CD4-positive, alpha-beta memory T cell (primary cell): ENCODE results near the gene RABGAP1L. TPM values are rescaled to one million over a fixed set of nuclear protein-coding genes. Genes with fewer than 3 reads are reported as not detected.
A peak's percentile ranks its signal among the peaks of the same experiment; 100 is the strongest.
"Not testable (repeated sequence)": the region's sequence is repeated elsewhere in the genome, so short reads cannot be mapped to it uniquely, and the experiment has no call there.

ENCODE experiments used
- CTCF ChIA-PET: fragments of 350-600 bp; sonication (Branson Sonifier 250); formaldehyde crosslinking; loops from one replicate; lab custom pipeline; 2021; ENCODE audit warnings: inconsistent platforms; ENCODE audit not compliant: partially characterized antibody; lab: Charles Lee
- POLR2A ChIA-PET: fragments of 350-600 bp; sonication (Branson Sonifier 250); formaldehyde crosslinking; loops from one replicate; lab custom pipeline; 2021; ENCODE audit not compliant: partially characterized antibody; lab: Charles Lee
- DNase-seq, 5 donors: peaks; one replicate each; pipeline versions ENCODE4 v3.0.0 to v3.0.0-alpha.2; 2020 to 2022; ENCODE audit warnings: mixed read lengths in 1 of 5
- H3K27ac ChIP-seq: one replicate; pipeline ENCODE4 v1.7.0; 2013; ENCODE audit warnings: low read depth, low read length
- H3K27me3 ChIP-seq: 2 replicates; pipeline ENCODE4 v1.7.0; 2013; ENCODE audit warnings: mild to moderate bottlenecking, low read length, moderate library complexity; ENCODE audit not compliant: insufficient read depth
- H3K36me3 ChIP-seq: 2 replicates; pipeline ENCODE4 v1.7.0; 2013; ENCODE audit warnings: mild to moderate bottlenecking, low read length, moderate library complexity; ENCODE audit not compliant: insufficient read depth
- H3K4me1 ChIP-seq: 2 replicates; pipeline ENCODE4 v1.7.0; 2013; ENCODE audit warnings: mild to moderate bottlenecking, low read length, moderate library complexity; ENCODE audit not compliant: insufficient read depth
- H3K4me3 ChIP-seq, 2 donors: one replicate each; pipeline ENCODE4 v1.7.0; 2013; ENCODE audit warnings: low read length in 2 of 2, mild to moderate bottlenecking in 1 of 2
- H3K9me3 ChIP-seq, 2 donors: one replicate each; pipeline ENCODE4 v1.7.0; 2013; ENCODE audit warnings: low read length in 2 of 2, control low read depth in 1 of 2; ENCODE audit not compliant: control insufficient read depth in 1 of 2
- H3K27ac Mint-ChIP-seq, 7 donors: one replicate each; pipeline ENCODE4 v1.8.0; 2020 to 2021; ENCODE audit warnings: mixed read lengths in 7 of 7, mild to moderate bottlenecking in 6 of 7, inconsistent platforms in 3 of 7, moderate library complexity in 3 of 7
- H3K27me3 Mint-ChIP-seq, 2 donors: one replicate each; pipeline ENCODE4 v1.8.0; 2020 to 2021; ENCODE audit warnings: mixed read lengths in 2 of 2
- H3K36me3 Mint-ChIP-seq, 2 donors: one replicate each; pipeline ENCODE4 v1.8.0; 2020 to 2021; ENCODE audit warnings: mixed read lengths in 2 of 2, inconsistent platforms in 1 of 2, mild to moderate bottlenecking in 1 of 2
- H3K4me1 Mint-ChIP-seq, 4 donors: one replicate each; pipeline ENCODE4 v1.8.0; 2020 to 2021; ENCODE audit warnings: mixed read lengths in 4 of 4, mild to moderate bottlenecking in 1 of 4
- H3K4me3 Mint-ChIP-seq, 8 donors: one replicate each; pipeline ENCODE4 v1.8.0; 2020 to 2021; ENCODE audit warnings: mixed read lengths in 8 of 8, mild to moderate bottlenecking in 7 of 8, moderate library complexity in 6 of 8, inconsistent platforms in 3 of 8
- H3K9me3 Mint-ChIP-seq, 8 donors: one replicate each; pipeline ENCODE4 v1.8.0; 2020 to 2021; ENCODE audit warnings: mixed read lengths in 8 of 8, mild to moderate bottlenecking in 5 of 8, inconsistent platforms in 3 of 8, moderate library complexity in 1 of 8
- intact Hi-C: fragments of 100-400 bp; cut with micrococcal nuclease; formaldehyde crosslinking; loops from one replicate; pipeline ENCODE4 v1.15.1; 2023
- polyA plus RNA-seq, 2 donors: library from polyadenylated mRNA; unstranded; fragments of 300-500 nt; fragmentation: Illumina TruSeq; gene quantifications; one replicate each; pipeline ENCODE4 v1.2.3, GENCODE V29; 2021
- total RNA-seq, 2 experiments: library from RNA; stranded (reverse); gene quantifications; one replicate each; pipeline ENCODE4 v1.2.3, GENCODE V29; 2021

Gene RABGAP1L
- total and polyA plus RNA-seq, 4 experiments from 2014 or later, result 75.7 to 114 (median 96.8) TPM

DNA sequence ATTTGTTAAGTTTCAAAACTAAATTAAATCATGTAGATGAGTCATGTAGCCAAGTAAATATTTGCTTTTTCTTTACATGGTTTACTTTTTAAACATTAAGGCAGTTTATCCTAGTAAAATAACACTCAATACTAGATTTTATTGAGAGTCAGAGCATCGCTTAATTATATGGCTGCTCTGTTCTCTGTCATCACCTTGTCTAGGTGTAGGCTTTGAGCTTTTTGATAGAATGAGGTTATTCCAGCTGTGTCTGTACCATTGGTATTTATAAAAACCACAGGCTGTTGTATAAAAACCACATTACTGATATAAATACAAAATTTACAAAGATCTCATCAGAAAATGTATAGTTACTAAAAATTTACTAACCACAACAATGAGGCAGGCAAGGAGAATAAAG is 245.9 kb downstream of the RABGAP1L start:
- POLR2A ChIA-PET, result no interaction called here
- H3K36me3 Mint-ChIP-seq, result peaks cover 16 to 50% of the 10 kb centered on the region in 2 donors
- CTCF ChIA-PET, result no interaction called here

DNA sequence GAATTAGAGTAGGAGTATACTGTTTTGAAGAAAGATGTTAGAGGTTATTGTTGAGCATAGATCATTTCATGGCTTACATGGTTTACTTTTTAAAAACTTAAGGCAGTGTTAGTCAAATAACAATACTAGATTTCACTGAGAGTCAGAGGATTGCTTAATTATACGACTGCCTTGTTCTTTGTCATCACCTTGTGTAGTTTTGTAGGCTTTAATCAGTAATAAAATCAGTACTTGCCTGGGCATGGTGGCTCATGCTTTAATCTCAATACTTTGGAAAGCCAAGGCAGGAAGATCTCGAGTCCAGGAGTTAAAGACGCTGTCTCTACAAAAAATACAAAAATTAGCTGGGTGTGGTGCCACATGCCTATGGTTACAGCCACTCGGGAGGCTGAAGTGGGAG is 247.1 kb downstream of the RABGAP1L start:
- H3K36me3 ChIP-seq, result no peaks in the 10 kb centered on the region
- ChIA-PET CTCF (no interaction called here), POLR2A (no interaction called here)
- no peaks in the 10 kb centered on the region for H3K9me3 ChIP-seq
- DNase-seq, result no peak
- Mint-ChIP-seq H3K36me3 (peaks cover 7 to 41% of the 10 kb centered on the region in 2 donors), H3K27me3 (no peaks in the 10 kb centered on the region), H3K9me3 (peaks cover 0 to 5% (median 2%) of the 10 kb centered on the region in 8 donors), H3K4me3 (no peak overlapping the region), H3K4me1 (peaks cover 9 to 22% (median 15%) of the 10 kb centered on the region in 4 donors), H3K27ac (no peak overlapping the region)
- no peak overlapping the region for H3K4me3 ChIP-seq
- intact Hi-C loops, result no loop called here
- H3K27me3 ChIP-seq, result no peaks in the 10 kb centered on the region
- no peaks in the 10 kb centered on the region for H3K4me1 ChIP-seq
- H3K27ac ChIP-seq, result no peak overlapping the region

More for the DNA sequence above, 245.9 kb downstream of the RABGAP1L start:
- no peak overlapping the region for H3K4me3 Mint-ChIP-seq
- Histone ChIP-seq H3K27me3 (no peaks in the 10 kb centered on the region), H3K4me1 (no peaks in the 10 kb centered on the region), H3K4me3 (no peak overlapping the region), H3K9me3 (no peaks in the 10 kb centered on the region), H3K36me3 (no peaks in the 10 kb centered on the region), H3K27ac (no peak overlapping the region)
- intact Hi-C loops, result no loop called here
- H3K27me3 Mint-ChIP-seq, result no peaks in the 10 kb centered on the region
- H3K4me1 Mint-ChIP-seq, result peaks cover 0 to 18% (median 7%) of the 10 kb centered on the region in 4 donors
- DNase-seq, result no peak
- no peak overlapping the region for H3K27ac Mint-ChIP-seq
- H3K9me3 Mint-ChIP-seq, result peaks cover 0 to 9% (median 0%) of the 10 kb centered on the region in 8 donors

DNA sequence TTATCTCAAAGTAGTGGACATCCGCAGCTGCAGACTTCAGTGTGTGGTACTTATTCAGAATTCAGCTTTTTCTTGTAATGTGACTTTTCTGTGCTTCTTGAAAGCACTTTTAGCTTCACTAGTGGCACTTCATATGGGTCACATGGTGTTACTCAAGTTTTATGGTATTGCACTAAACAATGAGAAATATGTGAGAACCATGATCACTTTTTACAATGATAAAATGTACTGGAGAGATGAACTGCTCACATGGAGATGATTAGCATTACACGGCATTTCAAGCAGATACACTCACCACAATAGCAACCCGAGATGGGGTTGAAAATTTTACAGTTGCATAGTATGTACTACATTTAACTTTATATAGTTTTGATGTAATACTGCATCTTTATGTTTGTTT is 248.3 kb downstream of the RABGAP1L start:
- POLR2A ChIA-PET, result no interaction called here
- intact Hi-C loops, result no loop called here
- no peak overlapping the region for H3K27ac Mint-ChIP-seq
- no peak overlapping the region for H3K4me3 Mint-ChIP-seq
- CTCF ChIA-PET, result no interaction called here
- Histone ChIP-seq H3K9me3 (no peaks in the 10 kb centered on the region), H3K27me3 (no peaks in the 10 kb centered on the region), H3K4me3 (no peak overlapping the region), H3K4me1 (no peaks in the 10 kb centered on the region), H3K36me3 (no peaks in the 10 kb centered on the region), H3K27ac (no peak overlapping the region)
- peaks cover 21 to 25% (median 23%) of the 10 kb centered on the region in 4 donors for H3K4me1 Mint-ChIP-seq
- no peak for DNase-seq
- H3K36me3 Mint-ChIP-seq, result peaks cover 5 to 40% of the 10 kb centered on the region in 2 donors
- H3K9me3 Mint-ChIP-seq, result peaks cover 0 to 9% (median 3%) of the 10 kb centered on the region in 8 donors
- H3K27me3 Mint-ChIP-seq, result no peaks in the 10 kb centered on the region

DNA sequence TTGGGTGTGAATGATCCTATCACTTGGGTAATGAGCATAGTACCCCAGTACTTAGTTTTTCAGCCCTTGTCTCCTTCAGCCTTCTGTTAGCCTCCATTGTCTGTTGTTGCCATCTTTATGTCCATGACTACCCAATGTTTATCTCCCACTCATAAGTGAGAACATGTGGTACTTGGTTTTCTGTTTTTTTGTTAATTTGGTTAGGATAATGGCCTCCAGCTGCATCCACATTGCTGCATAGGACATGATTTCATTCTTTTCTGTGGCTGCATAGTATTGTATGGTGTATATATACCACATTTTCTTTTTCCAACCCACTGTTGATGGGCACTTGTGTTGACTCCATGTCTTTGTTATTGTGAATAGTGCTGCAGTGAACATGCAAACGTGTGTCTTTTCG is 248.8 kb downstream of the RABGAP1L start:
- H3K27me3 Mint-ChIP-seq, result no peaks in the 10 kb centered on the region
- H3K4me3 Mint-ChIP-seq, result no peak overlapping the region
- H3K27ac Mint-ChIP-seq, result no peak overlapping the region
- H3K4me1 Mint-ChIP-seq, result peaks cover 24 to 28% (median 25%) of the 10 kb centered on the region in 4 donors
- no peaks in the 10 kb centered on the region for H3K36me3 ChIP-seq
- CTCF ChIA-PET, result no interaction called here
- no peaks in the 10 kb centered on the region for H3K27me3 ChIP-seq
- no peak overlapping the region for H3K27ac ChIP-seq
- POLR2A ChIA-PET, result no interaction called here
- H3K4me1 ChIP-seq, result no peaks in the 10 kb centered on the region
- DNase-seq, result no peak
- H3K36me3 Mint-ChIP-seq, result peaks cover 5 to 35% of the 10 kb centered on the region in 2 donors
- no peaks in the 10 kb centered on the region for H3K9me3 ChIP-seq
- intact Hi-C loops, result no loop called here
- peaks cover 0 to 9% (median 3%) of the 10 kb centered on the region in 8 donors for H3K9me3 Mint-ChIP-seq
- no peak overlapping the region for H3K4me3 ChIP-seq

DNA sequence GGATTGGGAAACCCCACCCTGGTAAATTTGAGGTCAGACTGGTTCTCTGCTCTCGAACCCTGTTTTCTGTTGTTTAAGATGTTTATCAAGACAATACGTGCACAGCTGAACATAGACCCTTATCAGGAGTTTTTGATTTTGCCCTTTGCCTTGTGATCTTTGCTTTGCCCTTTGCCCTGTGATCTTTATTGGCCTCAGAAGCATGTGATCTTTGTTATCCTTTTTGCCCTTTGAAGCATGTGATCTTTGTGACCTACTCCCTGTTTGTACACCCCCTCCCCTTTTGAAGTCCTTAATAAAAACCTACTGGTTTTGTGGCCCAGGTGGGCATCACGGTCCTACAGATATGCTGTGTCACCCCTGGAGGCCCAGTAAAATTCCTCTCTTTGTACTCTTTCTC is 250.5 kb downstream of the RABGAP1L start:
- not testable (repeated sequence) for H3K9me3 Mint-ChIP-seq

DNA sequence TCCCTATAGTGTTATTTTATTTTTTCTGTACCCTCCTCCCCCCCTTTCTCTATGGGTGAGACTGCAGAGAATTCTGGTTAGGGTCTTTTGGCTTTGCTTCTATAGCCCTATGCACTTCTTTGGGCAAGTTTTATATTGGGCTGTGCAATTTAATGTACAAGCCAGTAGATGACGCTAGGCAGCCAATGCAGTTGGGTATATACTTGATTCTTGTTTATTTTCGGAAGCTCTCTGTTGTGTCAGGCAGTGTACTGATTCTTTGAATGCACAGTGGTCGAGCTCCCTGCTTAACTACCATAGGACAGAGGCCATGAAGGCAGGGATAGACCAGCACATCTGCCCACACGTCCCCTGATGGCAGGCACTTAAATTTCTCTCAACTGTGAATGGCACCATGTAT is 254.3 kb downstream of the RABGAP1L start:
- no peaks in the 10 kb centered on the region for H3K27me3 ChIP-seq
- Mint-ChIP-seq H3K36me3 (peaks cover 2 to 15% of the 10 kb centered on the region in 2 donors), H3K27me3 (no peaks in the 10 kb centered on the region), H3K4me1 (peaks cover 26 to 43% (median 38%) of the 10 kb centered on the region in 4 donors), H3K4me3 (peak overlapping the region in 6 of 8 donors; percentile 1 to 48 (median 33)), H3K9me3 (peaks cover 0 to 9% (median 3%) of the 10 kb centered on the region in 8 donors), H3K27ac (peak overlapping the region in 1 of 7 donors; percentile 43)
- H3K9me3 ChIP-seq, result no peaks in the 10 kb centered on the region
- H3K27ac ChIP-seq, result no peak overlapping the region
- ChIA-PET POLR2A (no interaction called here), CTCF (no interaction called here)
- no peaks in the 10 kb centered on the region for H3K36me3 ChIP-seq
- intact Hi-C loops, result no loop called here
- no peak overlapping the region for H3K4me3 ChIP-seq
- H3K4me1 ChIP-seq, result peaks cover 7% of the 10 kb centered on the region
- DNase-seq, result no peak

More for the DNA sequence above, 250.5 kb downstream of the RABGAP1L start:
- H3K27me3 ChIP-seq, H3K27ac ChIP-seq, H3K4me3 Mint-ChIP-seq, H3K4me1 ChIP-seq, intact Hi-C loops, DNase-seq, H3K4me3 ChIP-seq, H3K27ac Mint-ChIP-seq, H3K27me3 Mint-ChIP-seq, CTCF ChIA-PET, H3K36me3 ChIP-seq, POLR2A ChIA-PET, H3K9me3 ChIP-seq: not testable (repeated sequence)
- peaks cover 5 to 32% of the 10 kb centered on the region in 2 donors for H3K36me3 Mint-ChIP-seq
- H3K4me1 Mint-ChIP-seq, result peaks cover 27 to 39% (median 37%) of the 10 kb centered on the region in 4 donors

DNA sequence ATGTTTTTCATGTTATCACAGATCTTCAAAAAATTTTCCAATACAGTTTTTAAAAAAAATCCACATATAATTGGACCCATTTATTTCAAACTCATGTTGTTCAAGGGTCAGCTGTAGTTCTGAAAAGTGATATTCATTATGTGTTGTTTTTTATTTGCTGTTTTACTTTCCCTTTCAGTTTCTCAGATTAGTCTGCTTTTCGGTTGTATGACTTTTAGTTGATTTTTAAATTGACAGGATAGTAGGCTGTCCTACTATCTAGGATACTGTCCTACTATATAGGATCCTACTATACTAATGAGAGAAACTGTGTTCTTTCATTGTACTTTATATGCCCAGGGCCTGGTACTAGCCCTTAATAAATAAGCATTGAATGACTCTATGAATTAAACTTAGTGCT is 254.9 kb downstream of the RABGAP1L start:
- Histone ChIP-seq H3K27ac (no peak overlapping the region), H3K4me3 (no peak overlapping the region), H3K9me3 (no peaks in the 10 kb centered on the region), H3K36me3 (no peaks in the 10 kb centered on the region), H3K27me3 (no peaks in the 10 kb centered on the region), H3K4me1 (peaks cover 7% of the 10 kb centered on the region)
- H3K36me3 Mint-ChIP-seq, result peaks cover 2 to 12% of the 10 kb centered on the region in 2 donors
- H3K4me1 Mint-ChIP-seq, result peaks cover 25 to 43% (median 38%) of the 10 kb centered on the region in 4 donors
- peaks cover 0 to 9% (median 2%) of the 10 kb centered on the region in 8 donors for H3K9me3 Mint-ChIP-seq
- H3K27me3 Mint-ChIP-seq, result no peaks in the 10 kb centered on the region
- intact Hi-C loops, result no loop called here
- peak overlapping the region in 1 of 7 donors; percentile 23 for H3K27ac Mint-ChIP-seq
- H3K4me3 Mint-ChIP-seq, result peak overlapping the region; percentile 13 to 67 (median 48)
- ChIA-PET CTCF (no interaction called here), POLR2A (no interaction called here)
- DNase-seq, result no peak
